Neural cell (in vitro differentiated cells): ENCODE measurements around the gene CLTCL1. TPM values are rescaled to one million over a fixed set of nuclear protein-coding genes. Genes with fewer than 3 reads are reported as not detected.
"Not testable (repeated sequence)": the region's sequence is repeated elsewhere in the genome, so short reads cannot be mapped to it uniquely, and the experiment has no call there.

Source experiments
- H2AFZ ChIP-seq: fragments of 200-600, 300-800 bp; sonication (generic), shearing (Covaris generic); 2 replicates; pipeline ENCODE4 v1.6.0; 2014; ENCODE audit warnings: low read depth, mild to moderate bottlenecking, antibody characterized with exemption, low read length, moderate library complexity
- H3F3A ChIP-seq: fragments of 200-600 bp; shearing (Covaris generic); 2 replicates; pipeline ENCODE4 v1.6.1; 2016; ENCODE audit warnings: mild to moderate bottlenecking, moderate library complexity, mixed read lengths, antibody characterized with exemption, low read length; ENCODE audit not compliant: insufficient read depth, poor library complexity, severe bottlenecking
- H3K27ac ChIP-seq: fragments of 200-600, 300-800 bp; sonication (generic), shearing (Covaris generic); 2 replicates; pipeline ENCODE4 v1.5.1; 2014; ENCODE audit warnings: mild to moderate bottlenecking, low read length, moderate library complexity
- H3K27me3 ChIP-seq: fragments of 300-800, 200-600 bp; sonication (generic), shearing (Covaris generic); 2 replicates; pipeline ENCODE4 v1.6.0; 2014; ENCODE audit warnings: mild to moderate bottlenecking, low read depth, low read length, moderate library complexity; ENCODE audit not compliant: insufficient read depth
- H3K36me3 ChIP-seq: fragments of 300-800, 200-600 bp; sonication (generic), shearing (Covaris generic); 2 replicates; pipeline ENCODE4 v1.5.1; 2014; ENCODE audit warnings: mild to moderate bottlenecking, antibody characterized with exemption, low read length, moderate library complexity; ENCODE audit not compliant: insufficient read depth
- H3K4me2 ChIP-seq: fragments of 300-800, 200-600 bp; sonication (generic), shearing (Covaris generic); 2 replicates; pipeline ENCODE4 v1.6.0; 2014; ENCODE audit warnings: mild to moderate bottlenecking, low read length
- H3K4me3 ChIP-seq: fragments of 300-800, 200-600 bp; sonication (generic), shearing (Covaris generic); 2 replicates; pipeline ENCODE4 v1.5.1; 2014; ENCODE audit warnings: mild to moderate bottlenecking, low read length, moderate library complexity
- H3K79me2 ChIP-seq: fragments of 200-600 bp; shearing (Covaris generic); replicated peaks from 2 replicates; pipeline ENCODE4 v1.6.0; 2014; ENCODE audit warnings: mild to moderate bottlenecking, low read length, moderate library complexity; ENCODE audit not compliant: insufficient read depth
- H3K9ac ChIP-seq: fragments of 300-800, 200-600 bp; sonication (generic), shearing (Covaris generic); 2 replicates; pipeline ENCODE4 v1.6.1; 2016; ENCODE audit warnings: mild to moderate bottlenecking, low read length, mixed read lengths
- H3K9me2 ChIP-seq: fragments of 200-600 bp; shearing (Covaris generic); 2 replicates; pipeline ENCODE4 v1.6.1; 2016; ENCODE audit warnings: mild to moderate bottlenecking, low read length, mixed read lengths; ENCODE audit not compliant: insufficient read depth
- H3K9me3 ChIP-seq: fragments of 200-600, 300-800 bp; sonication (generic), shearing (Covaris generic); 2 replicates; pipeline ENCODE4 v1.6.1; 2016; ENCODE audit warnings: mild to moderate bottlenecking, mixed run types, low read length, moderate library complexity, mixed read lengths
- H4K20me1 ChIP-seq: fragments of 200-600 bp; shearing (Covaris generic); 2 replicates; pipeline ENCODE4 v1.6.1; 2016; ENCODE audit warnings: mild to moderate bottlenecking, mixed run types; ENCODE audit not compliant: insufficient read depth
- EP300 ChIP-seq: fragments of 450-650 bp; conservative IDR thresholded peaks from 2 replicates; pipeline ENCODE4 v1.6.1; 2014; ENCODE audit warnings: antibody characterized with exemption, mild to moderate bottlenecking, moderate library complexity; ENCODE audit not compliant: poor library complexity, severe bottlenecking
- EZH2 ChIP-seq: fragments of 200-600, 300-800 bp; shearing (Covaris generic), sonication (generic); IDR thresholded peaks from 2 replicates; pipeline ENCODE4 v1.6.1; 2014; ENCODE audit warnings: antibody characterized with exemption, low read length, borderline replicate concordance, mild to moderate bottlenecking; ENCODE audit not compliant: insufficient read depth, poor library complexity, severe bottlenecking
- MXI1 ChIP-seq: fragments of 450-650 bp; conservative IDR thresholded peaks from 2 replicates; pipeline ENCODE4 v1.6.1; 2014; ENCODE audit warnings: antibody characterized with exemption, mild to moderate bottlenecking; ENCODE audit not compliant: poor library complexity, severe bottlenecking
- POLR2AphosphoS5 ChIP-seq: IDR thresholded peaks from 2 replicates; pipeline ENCODE4 v1.6.1; 2012
- RAD21 ChIP-seq: fragments of 450-650 bp; conservative IDR thresholded peaks from 2 replicates; pipeline ENCODE4 v1.6.1; 2014; ENCODE audit warnings: antibody characterized with exemption, mild to moderate bottlenecking, moderate library complexity
- SMC3 ChIP-seq: fragments of 450-650 bp; conservative IDR thresholded peaks from 2 replicates; pipeline ENCODE4 v1.6.1; 2014; ENCODE audit warnings: antibody characterized with exemption, mild to moderate bottlenecking, moderate library complexity; ENCODE audit not compliant: poor library complexity
- TAF1 ChIP-seq: IDR thresholded peaks from 2 replicates; pipeline ENCODE4 v1.6.1; 2012; ENCODE audit warnings: low read depth
- polyA plus RNA-seq: library from polyadenylated mRNA; depleted of rRNA; stranded (reverse); fragments of >200 nt; gene quantifications from 2 replicates; pipeline ENCODE4 v1.2.3, GENCODE V29; 2014
- TF ChIP-seq, protein P1 (sequence below): fragments of 450-650 bp; IDR thresholded peaks from 2 replicates; pipeline ENCODE4 v1.5.1; 2014; ENCODE audit warnings: antibody characterized with exemption, mild to moderate bottlenecking, moderate library complexity; ENCODE audit not compliant: poor library complexity, severe bottlenecking
- TF ChIP-seq, protein P2 (sequence below): IDR thresholded peaks from 2 replicates; pipeline ENCODE4 v1.6.1; 2012; ENCODE audit warnings: borderline replicate concordance

The CLTCL1 gene
- polyA plus RNA-seq, 1 donor from 2014 or later = 7.8 TPM

DNA sequence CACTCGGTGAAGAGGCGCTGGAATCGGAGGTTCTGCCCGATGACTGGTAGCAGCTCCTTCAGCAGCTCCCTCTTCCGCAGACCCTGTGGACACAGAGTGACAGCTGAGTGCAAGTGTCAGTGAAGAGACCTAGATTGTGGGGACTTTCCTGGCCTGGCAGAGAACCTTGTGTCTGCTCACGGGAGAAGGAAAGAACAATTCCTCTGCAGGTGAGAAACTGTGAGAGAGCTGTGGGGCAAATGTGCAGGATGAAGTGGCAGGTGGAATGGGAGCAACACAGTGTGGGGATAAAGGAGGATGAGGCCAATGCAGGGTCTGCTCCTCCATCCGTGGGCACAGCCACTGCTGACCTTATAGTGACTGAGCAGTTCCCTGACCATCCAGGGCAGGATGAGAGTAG, 40.0 kb upstream of the CLTCL1 start:
- no peaks in the 10 kb centered on the region for H3F3A ChIP-seq
- no peaks in the 10 kb centered on the region for H3K79me2 ChIP-seq
- H3K27me3 ChIP-seq = no peaks in the 10 kb centered on the region
- no peak overlapping the region for H3K4me3 ChIP-seq
- H3K9ac ChIP-seq = no peak overlapping the region
- H3K36me3 ChIP-seq = peaks cover 36% of the 10 kb centered on the region
- no peaks in the 10 kb centered on the region for H3K9me2 ChIP-seq
- no peak overlapping the region for H2AFZ ChIP-seq
- H3K9me3 ChIP-seq = peaks cover 7% of the 10 kb centered on the region
- TF ChIP-seq RAD21 (no peak), SMC3 (no peak), MXI1 (no peak), EZH2 (no peak), TAF1 (no peak), EP300 (no peak)
- H3K27ac ChIP-seq = no peak overlapping the region
- H4K20me1 ChIP-seq = no peaks in the 10 kb centered on the region
- H3K4me2 ChIP-seq = no peak overlapping the region

GRCh38 chr22:19330865-19331418, 39.4 kb upstream of the CLTCL1 start:
- H3K36me3 ChIP-seq = peaks cover 31% of the 10 kb centered on the region
- H3K9ac ChIP-seq = no peak overlapping the region
- no peak overlapping the region for H2AFZ ChIP-seq
- peaks cover 4% of the 10 kb centered on the region for H3K9me3 ChIP-seq
- H4K20me1 ChIP-seq = no peaks in the 10 kb centered on the region
- H3K27ac ChIP-seq = no peak overlapping the region
- no peaks in the 10 kb centered on the region for H3K79me2 ChIP-seq
- H3F3A ChIP-seq = no peaks in the 10 kb centered on the region
- TF ChIP-seq, protein P1, sequence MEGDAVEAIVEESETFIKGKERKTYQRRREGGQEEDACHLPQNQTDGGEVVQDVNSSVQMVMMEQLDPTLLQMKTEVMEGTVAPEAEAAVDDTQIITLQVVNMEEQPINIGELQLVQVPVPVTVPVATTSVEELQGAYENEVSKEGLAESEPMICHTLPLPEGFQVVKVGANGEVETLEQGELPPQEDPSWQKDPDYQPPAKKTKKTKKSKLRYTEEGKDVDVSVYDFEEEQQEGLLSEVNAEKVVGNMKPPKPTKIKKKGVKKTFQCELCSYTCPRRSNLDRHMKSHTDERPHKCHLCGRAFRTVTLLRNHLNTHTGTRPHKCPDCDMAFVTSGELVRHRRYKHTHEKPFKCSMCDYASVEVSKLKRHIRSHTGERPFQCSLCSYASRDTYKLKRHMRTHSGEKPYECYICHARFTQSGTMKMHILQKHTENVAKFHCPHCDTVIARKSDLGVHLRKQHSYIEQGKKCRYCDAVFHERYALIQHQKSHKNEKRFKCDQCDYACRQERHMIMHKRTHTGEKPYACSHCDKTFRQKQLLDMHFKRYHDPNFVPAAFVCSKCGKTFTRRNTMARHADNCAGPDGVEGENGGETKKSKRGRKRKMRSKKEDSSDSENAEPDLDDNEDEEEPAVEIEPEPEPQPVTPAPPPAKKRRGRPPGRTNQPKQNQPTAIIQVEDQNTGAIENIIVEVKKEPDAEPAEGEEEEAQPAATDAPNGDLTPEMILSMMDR = no peak
- TF ChIP-seq POLR2AphosphoS5 (no peak), MXI1 (no peak), TAF1 (no peak), EP300 (no peak), EZH2 (no peak), SMC3 (no peak), RAD21 (no peak)
- TF ChIP-seq, protein P2, sequence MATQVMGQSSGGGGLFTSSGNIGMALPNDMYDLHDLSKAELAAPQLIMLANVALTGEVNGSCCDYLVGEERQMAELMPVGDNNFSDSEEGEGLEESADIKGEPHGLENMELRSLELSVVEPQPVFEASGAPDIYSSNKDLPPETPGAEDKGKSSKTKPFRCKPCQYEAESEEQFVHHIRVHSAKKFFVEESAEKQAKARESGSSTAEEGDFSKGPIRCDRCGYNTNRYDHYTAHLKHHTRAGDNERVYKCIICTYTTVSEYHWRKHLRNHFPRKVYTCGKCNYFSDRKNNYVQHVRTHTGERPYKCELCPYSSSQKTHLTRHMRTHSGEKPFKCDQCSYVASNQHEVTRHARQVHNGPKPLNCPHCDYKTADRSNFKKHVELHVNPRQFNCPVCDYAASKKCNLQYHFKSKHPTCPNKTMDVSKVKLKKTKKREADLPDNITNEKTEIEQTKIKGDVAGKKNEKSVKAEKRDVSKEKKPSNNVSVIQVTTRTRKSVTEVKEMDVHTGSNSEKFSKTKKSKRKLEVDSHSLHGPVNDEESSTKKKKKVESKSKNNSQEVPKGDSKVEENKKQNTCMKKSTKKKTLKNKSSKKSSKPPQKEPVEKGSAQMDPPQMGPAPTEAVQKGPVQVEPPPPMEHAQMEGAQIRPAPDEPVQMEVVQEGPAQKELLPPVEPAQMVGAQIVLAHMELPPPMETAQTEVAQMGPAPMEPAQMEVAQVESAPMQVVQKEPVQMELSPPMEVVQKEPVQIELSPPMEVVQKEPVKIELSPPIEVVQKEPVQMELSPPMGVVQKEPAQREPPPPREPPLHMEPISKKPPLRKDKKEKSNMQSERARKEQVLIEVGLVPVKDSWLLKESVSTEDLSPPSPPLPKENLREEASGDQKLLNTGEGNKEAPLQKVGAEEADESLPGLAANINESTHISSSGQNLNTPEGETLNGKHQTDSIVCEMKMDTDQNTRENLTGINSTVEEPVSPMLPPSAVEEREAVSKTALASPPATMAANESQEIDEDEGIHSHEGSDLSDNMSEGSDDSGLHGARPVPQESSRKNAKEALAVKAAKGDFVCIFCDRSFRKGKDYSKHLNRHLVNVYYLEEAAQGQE = no peak
- H3K4me2 ChIP-seq = no peak overlapping the region
- no peak overlapping the region for H3K4me3 ChIP-seq
- H3K27me3 ChIP-seq = no peaks in the 10 kb centered on the region
- no peaks in the 10 kb centered on the region for H3K9me2 ChIP-seq

- not testable (repeated sequence) for H2AFZ ChIP-seq, H3F3A ChIP-seq, H3K9ac ChIP-seq, H3K4me3 ChIP-seq, H3K27me3 ChIP-seq, H3K4me2 ChIP-seq, H4K20me1 ChIP-seq, H3K9me3 ChIP-seq, H3K79me2 ChIP-seq, H3K27ac ChIP-seq, H3K9me2 ChIP-seq
- peaks cover 26% of the 10 kb centered on the region for H3K36me3 ChIP-seq
Observed at GRCh38 chr22:19330205-19330604, 38.7 kb upstream of the CLTCL1 start.
